PC-9 (cell line): ENCODE measurements around the gene CMTM3.

Source experiments
- CTCF ChIP-seq: fragments of 200-600 bp; sonication (generic); conservative IDR thresholded peaks from 2 replicates; pipeline ENCODE4 v1.6.1; 2017; ENCODE audit warnings: mixed run types, antibody characterized with exemption, mild to moderate bottlenecking, moderate library complexity
- EZH2 ChIP-seq: fragments of 200-600 bp; sonication (generic); IDR thresholded peaks from 2 replicates; pipeline ENCODE4 v1.8.0; 2017; ENCODE audit warnings: antibody characterized with exemption, low read depth

- TF ChIP-seq CTCF (no peak), EZH2 (no peak)
Measured at GRCh38 chr16:66621973-66622372, 17.5 kb downstream of the CMTM3 start.
